ENCODE measurements around the gene HAPSTR1.

Gene HAPSTR1

GRCh38 chr16:9092978-9093344 is 1.5 kb downstream of the HAPSTR1 start (continued):
- TF ChIP-seq SP2 (tag by site-specific recombination; IDR thresholded peaks at IDR 0.05), result peak; percentile 12
- TF ChIP-seq YY1 (tag by site-specific recombination; IDR thresholded peaks at IDR 0.05), result no peak
- peak; percentile 82 for TF ChIP-seq ZNF341 (tag by site-specific recombination; IDR thresholded peaks at IDR 0.05; ENCODE audit: low read depth)
- TF ChIP-seq INSM2 (tag by site-specific recombination; IDR thresholded peaks at IDR 0.05), result no peak
- TF ChIP-seq ZNF776 (tag by site-specific recombination; IDR thresholded peaks at IDR 0.05; ENCODE audit: borderline replicate concordance), result no peak
- TF ChIP-seq ZNF157 (tag by site-specific recombination; IDR thresholded peaks at IDR 0.05), result no peak
- TF ChIP-seq ZNF169 (tag by site-specific recombination; IDR thresholded peaks at IDR 0.05), result no peak
- no peak for TF ChIP-seq ZNF202 (tag by site-specific recombination; IDR thresholded peaks at IDR 0.05; ENCODE audit: borderline replicate concordance)
- no peak for TF ChIP-seq ZNF629 (tag by site-specific recombination; IDR thresholded peaks at IDR 0.05)

DNA sequence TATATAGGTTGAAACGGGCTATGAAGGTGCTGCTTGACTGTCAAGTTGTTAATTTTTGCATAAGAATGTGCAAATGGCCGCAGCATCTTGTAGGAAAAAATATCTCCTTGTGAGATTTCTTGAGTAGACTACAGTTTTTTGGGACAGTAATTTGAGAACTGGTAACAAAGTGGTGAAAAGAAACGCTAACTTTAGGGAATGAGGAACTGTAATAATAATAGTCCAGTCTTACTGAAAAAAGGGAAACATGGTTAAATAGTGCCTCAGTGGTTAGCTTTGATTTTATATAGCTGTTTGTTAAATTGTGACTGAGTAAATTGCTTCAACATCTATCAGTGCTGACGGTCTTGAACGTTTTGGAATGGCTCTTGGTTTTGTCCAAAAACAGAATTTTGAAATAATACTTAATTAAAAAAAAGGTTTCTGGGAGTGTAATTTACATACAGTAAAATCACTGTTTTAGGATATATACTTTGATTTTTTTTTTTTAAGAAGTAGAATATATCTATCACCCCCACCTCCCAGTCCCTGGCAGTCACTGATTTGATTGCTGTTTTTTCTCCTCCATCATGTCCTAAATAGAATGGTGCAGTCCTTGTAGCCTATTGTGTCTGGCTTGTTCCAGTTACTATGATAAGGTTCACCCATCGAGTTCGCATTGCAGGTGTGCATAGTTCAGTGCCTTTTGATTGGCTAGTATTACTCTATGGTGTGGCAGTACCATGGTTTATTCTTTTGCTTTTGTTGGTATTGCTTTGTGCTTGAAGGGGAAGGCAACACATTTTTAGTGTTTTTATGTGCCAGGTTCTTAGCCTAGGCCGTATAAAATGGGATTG is 2.8 kb downstream of the HAPSTR1 start:
- POLR2A ChIA-PET, result interaction anchor here (0.7 kb wide), 2 partner anchors 8 to 226 kb away, joined by 3 read pairs; partner anchors contain the start of gene CARHSP1
- peaks cover 11% of the 10 kb centered on the region for H3K4me1 ChIP-seq (ENCODE audit: control insufficient read depth, insufficient read depth, low read length)

GRCh38 chr16:9095171-9095570 is 3.7 kb downstream of the HAPSTR1 start:
- TF ChIP-seq ZNF664 (tag by site-specific recombination; IDR thresholded peaks at IDR 0.05) (peak; percentile 93), ZNF157 (tag by site-specific recombination; IDR thresholded peaks at IDR 0.05) (no peak)
- Histone ChIP-seq H3K36me3 (ENCODE audit: control insufficient read depth in 2 of 2, insufficient read depth in 1 of 2, low read length in 2 of 2) (peaks cover 21 to 68% of the 10 kb centered on the region in 2 experiments), H3K4me1 (ENCODE audit: control insufficient read depth, insufficient read depth, low read length) (peaks cover 11% of the 10 kb centered on the region), H3K9me3 (ENCODE audit: control insufficient read depth, insufficient read depth, low read depth, low read length) (no peaks in the 10 kb centered on the region), H3K27ac (ENCODE audit: extremely low read depth, low read depth, low read length) (no peak overlapping the region), H3K4me3 (ENCODE audit: low read depth, low read length) (peak overlapping the region; percentile 14)
- ChIA-PET POLR2A (no interaction called here), CTCF (interaction anchor here (1.0 to 2.4 kb wide), 2 partner anchors 15 to 44 kb away, joined by 3 to 6 read pairs; no protein-coding TSS in a partner anchor)

More for the DNA sequence above, 2.8 kb downstream of the HAPSTR1 start:
- TF ChIP-seq SP3 (tag by site-specific recombination; IDR thresholded peaks at IDR 0.05) (no peak), ZNF146 (tag by site-specific recombination; IDR thresholded peaks at IDR 0.05) (peak; percentile 43; the same call in 1 of the 2 replicates), ZNF623 (tag by site-specific recombination; IDR thresholded peaks at IDR 0.05) (0 out of 2 replicates have a peak, but pooled peaks have one; percentile 26), ZBTB17 (tag by site-specific recombination; IDR thresholded peaks at IDR 0.05) (peak; percentile 48; the same call in 1 of the 2 replicates)
- TF ChIP-seq, protein P1, sequence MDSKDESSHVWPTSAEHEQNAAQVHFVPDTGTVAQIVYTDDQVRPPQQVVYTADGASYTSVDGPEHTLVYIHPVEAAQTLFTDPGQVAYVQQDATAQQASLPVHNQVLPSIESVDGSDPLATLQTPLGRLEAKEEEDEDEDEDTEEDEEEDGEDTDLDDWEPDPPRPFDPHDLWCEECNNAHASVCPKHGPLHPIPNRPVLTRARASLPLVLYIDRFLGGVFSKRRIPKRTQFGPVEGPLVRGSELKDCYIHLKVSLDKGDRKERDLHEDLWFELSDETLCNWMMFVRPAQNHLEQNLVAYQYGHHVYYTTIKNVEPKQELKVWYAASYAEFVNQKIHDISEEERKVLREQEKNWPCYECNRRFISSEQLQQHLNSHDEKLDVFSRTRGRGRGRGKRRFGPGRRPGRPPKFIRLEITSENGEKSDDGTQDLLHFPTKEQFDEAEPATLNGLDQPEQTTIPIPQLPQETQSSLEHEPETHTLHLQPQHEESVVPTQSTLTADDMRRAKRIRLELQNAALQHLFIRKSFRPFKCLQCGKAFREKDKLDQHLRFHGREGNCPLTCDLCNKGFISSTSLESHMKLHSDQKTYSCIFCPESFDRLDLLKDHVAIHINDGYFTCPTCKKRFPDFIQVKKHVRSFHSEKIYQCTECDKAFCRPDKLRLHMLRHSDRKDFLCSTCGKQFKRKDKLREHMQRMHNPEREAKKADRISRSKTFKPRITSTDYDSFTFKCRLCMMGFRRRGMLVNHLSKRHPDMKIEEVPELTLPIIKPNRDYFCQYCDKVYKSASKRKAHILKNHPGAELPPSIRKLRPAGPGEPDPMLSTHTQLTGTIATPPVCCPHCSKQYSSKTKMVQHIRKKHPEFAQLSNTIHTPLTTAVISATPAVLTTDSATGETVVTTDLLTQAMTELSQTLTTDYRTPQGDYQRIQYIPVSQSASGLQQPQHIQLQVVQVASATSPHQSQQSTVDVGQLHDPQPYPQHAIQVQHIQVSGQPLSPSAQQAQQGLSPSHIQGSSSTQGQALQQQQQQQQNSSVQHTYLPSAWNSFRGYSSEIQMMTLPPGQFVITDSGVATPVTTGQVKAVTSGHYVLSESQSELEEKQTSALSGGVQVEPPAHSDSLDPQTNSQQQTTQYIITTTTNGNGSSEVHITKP (tag by site-specific recombination; IDR thresholded peaks at IDR 0.05), result peak; percentile 93
- H3K9me3 ChIP-seq (ENCODE audit: control insufficient read depth, insufficient read depth, low read depth, low read length), result no peaks in the 10 kb centered on the region
- H3K27ac ChIP-seq (ENCODE audit: extremely low read depth, low read depth, low read length), result no peak overlapping the region
- H3K4me3 ChIP-seq (ENCODE audit: low read depth, low read length), result peak overlapping the region; percentile 99
- CTCF ChIA-PET, result interaction anchor here (0.8 to 1.2 kb wide), 2 partner anchors 41 to 61 kb away, joined by 4 to 5 read pairs; no protein-coding TSS in a partner anchor
- peaks cover 20 to 59% of the 10 kb centered on the region in 2 experiments for H3K36me3 ChIP-seq (ENCODE audit: control insufficient read depth in 2 of 2, insufficient read depth in 1 of 2, low read length in 2 of 2)

Data from HEK293 (cell line).